ENCODE data around the gene CRYBG3.

GRCh38 chr3:97822359-97822775 lies 556 bp downstream of the CRYBG3 start:
- TF ChIP-seq CTCF (IDR thresholded peaks at IDR 0.05; ENCODE audit: low read depth, low read length) (no peak), MAX (IDR thresholded peaks at IDR 0.05; ENCODE audit: low read depth, low read length) (no peak), MYC (IDR thresholded peaks at IDR 0.05; ENCODE audit: low read depth, low read length) (no peak), POLR2A (IDR thresholded peaks at IDR 0.05; ENCODE audit: extremely low read depth, insufficient read length) (no peak)
